ENCODE measurements around the gene CYB5R4. TPM values are rescaled to one million over a fixed set of nuclear protein-coding genes. Genes with fewer than 3 reads are reported as not detected.

The CYB5R4 gene
- total and polyA plus RNA-seq, 2 experiments from 2014 or later = 10.3 to 10.7 TPM

DNA sequence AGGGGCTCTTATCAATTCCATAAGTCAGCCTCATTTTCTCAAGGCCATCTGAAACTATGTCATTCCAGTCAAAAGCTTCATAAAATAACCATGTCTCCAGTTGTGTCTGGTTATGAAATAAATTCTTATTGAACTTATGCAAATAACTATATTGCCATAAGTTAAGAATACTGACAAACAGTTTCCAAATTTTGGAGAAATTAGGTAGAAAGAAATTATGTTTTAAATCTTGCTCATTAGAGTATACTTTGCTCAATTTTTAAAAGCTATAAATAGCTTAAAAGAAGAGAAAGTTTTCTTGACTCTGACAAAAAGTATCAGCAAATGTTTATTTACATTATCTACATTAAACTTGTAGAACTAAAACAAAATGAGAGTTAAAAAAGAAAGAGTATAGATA is 111.1 kb downstream of the CYB5R4 start:
- Histone ChIP-seq H4K20me1 (ENCODE audit: insufficient read depth, poor library complexity, severe bottlenecking) (no peaks in the 10 kb centered on the region), H3K9me3 (ENCODE audit: low read depth) (no peaks in the 10 kb centered on the region), H3K27ac (no peak overlapping the region), H3K79me2 (no peaks in the 10 kb centered on the region), H3K9me2 (replicated peaks; ENCODE audit: insufficient read depth) (no peaks in the 10 kb centered on the region), H3K4me1 (ENCODE audit: insufficient read depth) (no peaks in the 10 kb centered on the region), H3K4me3 (no peak overlapping the region), H3K4me2 (no peak overlapping the region), H2AFZ (no peak overlapping the region), H3K27me3 (no peaks in the 10 kb centered on the region), H3K36me3 (replicated peaks; ENCODE audit: insufficient read depth, low read depth) (no peaks in the 10 kb centered on the region)
- TF ChIP-seq EZH2phosphoT487 (IDR thresholded peaks at IDR 0.05; ENCODE audit: low read depth, severe bottlenecking, unreplicated experiment) (no peak), EZH2 (IDR thresholded peaks at IDR 0.05; ENCODE audit: borderline replicate concordance) (no peak)
- TF ChIP-seq, protein P1, sequence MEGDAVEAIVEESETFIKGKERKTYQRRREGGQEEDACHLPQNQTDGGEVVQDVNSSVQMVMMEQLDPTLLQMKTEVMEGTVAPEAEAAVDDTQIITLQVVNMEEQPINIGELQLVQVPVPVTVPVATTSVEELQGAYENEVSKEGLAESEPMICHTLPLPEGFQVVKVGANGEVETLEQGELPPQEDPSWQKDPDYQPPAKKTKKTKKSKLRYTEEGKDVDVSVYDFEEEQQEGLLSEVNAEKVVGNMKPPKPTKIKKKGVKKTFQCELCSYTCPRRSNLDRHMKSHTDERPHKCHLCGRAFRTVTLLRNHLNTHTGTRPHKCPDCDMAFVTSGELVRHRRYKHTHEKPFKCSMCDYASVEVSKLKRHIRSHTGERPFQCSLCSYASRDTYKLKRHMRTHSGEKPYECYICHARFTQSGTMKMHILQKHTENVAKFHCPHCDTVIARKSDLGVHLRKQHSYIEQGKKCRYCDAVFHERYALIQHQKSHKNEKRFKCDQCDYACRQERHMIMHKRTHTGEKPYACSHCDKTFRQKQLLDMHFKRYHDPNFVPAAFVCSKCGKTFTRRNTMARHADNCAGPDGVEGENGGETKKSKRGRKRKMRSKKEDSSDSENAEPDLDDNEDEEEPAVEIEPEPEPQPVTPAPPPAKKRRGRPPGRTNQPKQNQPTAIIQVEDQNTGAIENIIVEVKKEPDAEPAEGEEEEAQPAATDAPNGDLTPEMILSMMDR (IDR thresholded peaks at IDR 0.05; ENCODE audit: poor library complexity) = no peak
- DNase-seq (ENCODE audit: low spot score) = no peak

DNA sequence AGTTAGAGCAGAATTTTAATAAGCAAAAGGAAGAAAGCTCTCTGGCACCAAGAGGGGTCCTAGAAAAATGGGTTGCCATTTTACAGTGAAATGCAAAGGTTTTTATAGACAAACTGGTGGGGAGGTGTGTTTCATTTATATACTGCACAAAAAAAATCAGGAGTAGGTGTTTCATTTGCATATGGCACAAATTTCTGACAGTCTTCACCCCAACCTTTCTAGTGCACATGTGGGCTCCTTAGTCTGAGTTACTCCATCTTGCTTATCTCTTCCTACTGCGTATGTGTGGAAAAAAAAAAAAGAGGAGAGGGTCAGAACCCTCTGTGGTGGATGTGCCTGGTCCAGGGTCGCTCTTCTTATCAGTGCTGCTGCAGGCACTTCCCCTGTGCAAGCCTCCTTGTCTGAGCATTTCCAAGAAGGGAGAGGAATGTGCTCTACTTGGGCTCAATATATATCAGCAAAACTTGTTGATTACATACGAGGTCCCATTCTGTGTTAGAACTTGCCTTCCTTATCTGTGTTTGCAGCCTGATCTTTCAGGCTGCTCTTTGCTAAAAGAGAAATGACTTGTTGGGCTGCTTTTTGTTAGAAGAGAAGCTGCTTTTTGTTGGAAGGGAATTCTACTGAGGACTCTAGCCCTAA is 115.0 kb downstream of the CYB5R4 start:
- Histone ChIP-seq H2AFZ (no peak overlapping the region), H3K9me2 (replicated peaks; ENCODE audit: insufficient read depth) (no peaks in the 10 kb centered on the region), H3K79me2 (no peaks in the 10 kb centered on the region), H3K27me3 (no peaks in the 10 kb centered on the region), H3K9me3 (ENCODE audit: low read depth) (no peaks in the 10 kb centered on the region), H3K36me3 (replicated peaks; ENCODE audit: insufficient read depth, low read depth) (no peaks in the 10 kb centered on the region), H3K27ac (peak overlapping the region; percentile 18), H3K4me2 (peak overlapping the region; percentile 21), H3K4me3 (no peak overlapping the region), H4K20me1 (ENCODE audit: insufficient read depth, poor library complexity, severe bottlenecking) (no peaks in the 10 kb centered on the region), H3K4me1 (ENCODE audit: insufficient read depth) (peaks cover 7% of the 10 kb centered on the region)
- TF ChIP-seq EZH2phosphoT487 (IDR thresholded peaks at IDR 0.05; ENCODE audit: low read depth, severe bottlenecking, unreplicated experiment) (no peak), EZH2 (IDR thresholded peaks at IDR 0.05; ENCODE audit: borderline replicate concordance) (no peak)
- TF ChIP-seq, protein P1 (IDR thresholded peaks at IDR 0.05; ENCODE audit: poor library complexity) = no peak
- no peak for DNase-seq (ENCODE audit: low spot score)
- WGBS (ENCODE audit: low lambda C conversion rate, missing lambda C conversion rate) = 11% methylated on average over 3 of the region's 3 CpGs

DNA sequence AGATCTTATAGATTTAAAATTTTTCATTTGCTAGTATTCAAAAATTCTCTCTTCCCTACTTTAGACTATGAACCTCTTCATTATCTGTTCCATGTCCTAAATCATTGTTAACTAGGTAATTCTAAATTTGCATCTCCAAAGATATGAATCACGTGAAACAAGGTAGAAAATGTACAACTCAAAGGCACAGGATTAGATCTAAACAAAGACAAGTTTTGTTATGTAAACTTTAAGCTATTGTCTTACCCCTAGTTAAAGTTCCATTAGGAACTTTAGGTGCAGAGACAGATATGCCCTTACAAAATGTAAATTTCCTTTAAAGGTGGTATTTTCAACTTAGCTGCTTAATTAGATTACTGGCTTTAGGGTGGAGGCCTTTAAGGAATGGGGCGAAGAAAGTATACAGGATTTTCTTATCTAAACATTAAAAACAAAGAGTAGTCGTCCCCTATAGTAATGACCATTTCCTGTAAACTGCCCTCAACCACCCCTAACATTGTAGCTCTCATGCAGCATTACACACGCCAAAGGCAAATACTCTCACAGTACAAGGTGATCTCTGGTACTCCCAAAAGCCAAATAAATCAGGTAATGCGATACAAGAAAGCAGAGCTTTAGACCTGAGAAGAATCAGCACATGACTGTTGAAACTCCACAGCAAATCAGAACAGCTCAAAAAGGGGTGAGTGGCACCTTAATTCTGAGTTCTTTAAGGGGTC is 116.7 kb downstream of the CYB5R4 start:
- WGBS (ENCODE audit: low lambda C conversion rate, missing lambda C conversion rate) = 24% methylated on average over 5 of the region's 5 CpGs
- Histone ChIP-seq H2AFZ (no peak overlapping the region), H3K4me3 (no peak overlapping the region), H3K36me3 (replicated peaks; ENCODE audit: insufficient read depth, low read depth) (no peaks in the 10 kb centered on the region), H3K27ac (peak overlapping the region; percentile 58), H3K79me2 (no peaks in the 10 kb centered on the region), H3K4me1 (ENCODE audit: insufficient read depth) (peaks cover 7% of the 10 kb centered on the region), H3K4me2 (peak overlapping the region; percentile 31), H3K9me3 (ENCODE audit: low read depth) (no peaks in the 10 kb centered on the region), H3K9me2 (replicated peaks; ENCODE audit: insufficient read depth) (no peaks in the 10 kb centered on the region), H4K20me1 (ENCODE audit: insufficient read depth, poor library complexity, severe bottlenecking) (no peaks in the 10 kb centered on the region), H3K27me3 (no peaks in the 10 kb centered on the region)
- DNase-seq (ENCODE audit: low spot score) = no peak
- no peak for TF ChIP-seq EZH2 (IDR thresholded peaks at IDR 0.05; ENCODE audit: borderline replicate concordance)
- TF ChIP-seq, protein P1 (IDR thresholded peaks at IDR 0.05; ENCODE audit: poor library complexity) = no peak
- TF ChIP-seq EZH2phosphoT487 (IDR thresholded peaks at IDR 0.05; ENCODE audit: low read depth, severe bottlenecking, unreplicated experiment) = no peak

All from hepatocyte (in vitro differentiated cells).